Articular chondrocyte of knee joint (primary cell): ENCODE data around the gene OR51B4. TPM values are rescaled to one million over a fixed set of nuclear protein-coding genes. Genes with fewer than 3 reads are reported as not detected.

ENCODE experiments used
- total RNA-seq: library from RNA; depleted of rRNA; stranded (reverse); fragments of >200 nt; gene quantifications from 2 replicates; pipeline ENCODE4 v1.2.3, GENCODE V29; 2012

The OR51B4 gene, protein sequence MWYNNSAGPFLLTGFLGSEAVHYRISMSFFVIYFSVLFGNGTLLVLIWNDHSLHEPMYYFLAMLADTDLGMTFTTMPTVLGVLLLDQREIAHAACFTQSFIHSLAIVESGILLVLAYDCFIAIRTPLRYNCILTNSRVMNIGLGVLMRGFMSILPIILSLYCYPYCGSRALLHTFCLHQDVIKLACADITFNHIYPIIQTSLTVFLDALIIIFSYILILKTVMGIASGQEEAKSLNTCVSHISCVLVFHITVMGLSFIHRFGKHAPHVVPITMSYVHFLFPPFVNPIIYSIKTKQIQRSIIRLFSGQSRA
- total RNA-seq: not detected in 2 replicates

DNA sequence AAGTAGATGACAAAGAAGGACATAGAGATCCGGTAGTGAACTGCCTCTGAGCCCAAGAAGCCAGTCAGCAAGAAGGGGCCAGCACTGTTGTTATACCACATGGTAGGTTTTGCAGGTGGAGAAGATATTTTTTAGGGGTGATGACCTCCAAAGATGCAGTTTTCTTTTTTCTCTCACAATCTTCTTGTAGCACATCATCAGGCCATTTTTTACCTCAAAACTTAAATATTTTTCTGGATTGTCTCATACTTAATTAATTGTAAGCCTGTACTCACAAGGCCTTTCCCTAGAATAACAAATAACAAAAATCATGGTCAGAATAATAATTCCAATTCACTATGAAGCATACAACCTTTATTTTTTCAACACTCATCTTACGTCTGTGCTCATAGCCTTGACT is at the start of gene OR51B4:
TSS of gene OR51B4 (minus strand) at position 101 of the 400 bp plus-strand sequence. CDS start at position 101, 0 bp downstream.

DNA sequence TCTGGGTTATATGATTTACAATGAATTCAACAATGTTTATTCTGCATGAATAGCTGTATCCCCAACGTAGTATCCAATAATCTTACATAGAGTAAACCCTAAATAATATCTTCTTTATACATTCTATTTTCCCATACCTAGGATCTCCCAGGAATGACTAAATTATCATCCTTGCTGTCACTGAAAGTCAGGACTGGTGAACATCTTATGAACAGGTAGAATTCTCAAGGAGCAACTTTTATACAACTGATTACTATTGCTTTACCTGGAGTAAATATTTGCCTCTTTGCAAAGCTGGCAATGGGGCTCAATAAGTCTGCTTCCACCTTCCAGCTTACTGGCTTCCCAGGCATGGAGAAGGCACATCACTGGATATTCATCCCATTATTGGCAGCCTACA is 49.5 kb upstream of the OR51B4 start, which contains the start of gene OR51B6:
TSS of gene OR51B6 (plus strand) at position 301 of the 400 bp plus-strand sequence. CDS start at position 301, 0 bp downstream.

DNA sequence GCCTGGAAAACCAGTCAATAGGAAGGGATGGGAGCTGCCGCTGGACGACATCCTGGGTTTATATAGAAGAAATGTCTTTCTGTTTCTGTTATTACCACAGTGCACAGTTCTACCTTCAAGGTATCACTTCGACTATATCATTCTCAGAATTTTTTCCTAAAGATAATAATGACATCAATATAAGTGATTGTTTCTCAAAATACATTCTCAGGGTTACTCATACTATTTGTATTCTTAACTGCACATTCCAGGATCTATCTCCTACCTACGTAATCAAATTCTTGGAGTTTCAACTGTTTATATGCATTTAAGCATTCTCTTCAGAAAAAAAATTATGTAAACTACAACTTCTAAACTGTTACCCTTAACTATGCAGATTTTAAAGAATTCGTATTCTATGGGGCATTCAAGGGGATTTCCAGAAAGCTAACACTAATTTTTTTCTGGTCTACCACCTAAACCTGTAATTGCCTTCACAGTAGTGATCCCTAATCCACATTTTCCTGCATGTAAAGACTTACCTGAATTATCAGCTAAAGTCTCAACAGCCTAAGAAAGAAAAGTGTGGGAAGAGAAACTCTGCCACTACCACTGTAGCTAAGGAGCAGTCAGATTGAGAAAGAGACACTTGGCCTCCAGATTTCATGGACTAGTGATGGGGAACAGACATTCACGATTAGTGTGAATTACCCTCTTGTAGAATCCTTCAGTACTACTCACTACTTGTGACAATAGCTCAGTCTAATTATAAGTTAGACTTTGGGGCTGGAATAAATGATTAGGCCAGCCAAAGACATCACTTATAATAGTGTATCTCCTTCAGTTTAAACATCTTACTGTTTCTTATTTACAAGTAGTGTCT is 42.0 kb upstream of the OR51B4 start, which contains the start of gene OR51B5:
TSS of gene OR51B5 (minus strand) at position 51 of the 862 bp plus-strand sequence. CDS start at position 51, 0 bp downstream.

DNA sequence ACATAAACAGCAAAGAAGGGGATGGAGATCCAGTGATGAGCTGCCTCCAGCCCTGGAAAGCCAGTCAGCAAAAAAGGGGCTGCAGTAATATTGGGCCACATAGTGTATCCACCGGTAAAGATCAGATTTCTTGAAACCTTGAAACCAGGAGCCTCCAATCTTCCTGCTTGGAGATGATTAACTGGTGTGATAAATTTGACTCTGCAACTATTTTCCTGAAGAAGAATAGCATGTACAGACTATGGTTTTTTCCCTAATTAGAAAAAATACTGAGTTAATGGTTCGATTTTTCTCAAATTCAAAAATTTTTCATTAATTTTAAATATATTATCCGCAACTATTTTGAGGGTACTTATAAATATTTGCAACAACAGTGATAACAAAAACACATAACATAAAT is 22.5 kb upstream of the OR51B4 start, which contains the start of gene OR51B2:
TSS of gene OR51B2 (minus strand) at position 101 of the 400 bp plus-strand sequence. CDS start at position 101, 0 bp downstream.

DNA sequence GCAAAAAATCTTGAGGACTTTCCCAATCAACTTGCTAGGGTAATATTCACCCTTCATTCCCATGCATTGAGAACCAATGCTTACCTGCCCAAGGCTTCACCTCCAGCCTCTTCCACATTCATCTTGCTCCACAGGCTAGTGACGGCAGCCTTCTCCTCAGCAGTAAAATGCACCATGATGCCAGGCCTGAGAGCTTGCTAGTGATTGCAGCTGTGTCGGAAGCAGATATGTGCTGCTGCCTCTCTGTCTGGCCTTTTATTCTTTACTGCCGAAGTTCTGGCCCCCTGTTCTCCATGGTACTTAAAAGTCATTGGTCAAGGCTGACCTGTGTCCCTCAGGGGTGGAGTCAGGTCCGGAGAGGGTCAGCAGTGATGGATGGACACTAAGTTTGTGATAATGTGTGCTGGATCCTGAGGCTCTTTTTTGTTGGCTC is 32.0 kb downstream of the OR51B4 start, which contains the start of gene HBE1:
TSS of gene HBE1 (minus strand) at position 231 of the 433 bp plus-strand sequence. CDS start at position 176, 55 bp downstream.

DNA sequence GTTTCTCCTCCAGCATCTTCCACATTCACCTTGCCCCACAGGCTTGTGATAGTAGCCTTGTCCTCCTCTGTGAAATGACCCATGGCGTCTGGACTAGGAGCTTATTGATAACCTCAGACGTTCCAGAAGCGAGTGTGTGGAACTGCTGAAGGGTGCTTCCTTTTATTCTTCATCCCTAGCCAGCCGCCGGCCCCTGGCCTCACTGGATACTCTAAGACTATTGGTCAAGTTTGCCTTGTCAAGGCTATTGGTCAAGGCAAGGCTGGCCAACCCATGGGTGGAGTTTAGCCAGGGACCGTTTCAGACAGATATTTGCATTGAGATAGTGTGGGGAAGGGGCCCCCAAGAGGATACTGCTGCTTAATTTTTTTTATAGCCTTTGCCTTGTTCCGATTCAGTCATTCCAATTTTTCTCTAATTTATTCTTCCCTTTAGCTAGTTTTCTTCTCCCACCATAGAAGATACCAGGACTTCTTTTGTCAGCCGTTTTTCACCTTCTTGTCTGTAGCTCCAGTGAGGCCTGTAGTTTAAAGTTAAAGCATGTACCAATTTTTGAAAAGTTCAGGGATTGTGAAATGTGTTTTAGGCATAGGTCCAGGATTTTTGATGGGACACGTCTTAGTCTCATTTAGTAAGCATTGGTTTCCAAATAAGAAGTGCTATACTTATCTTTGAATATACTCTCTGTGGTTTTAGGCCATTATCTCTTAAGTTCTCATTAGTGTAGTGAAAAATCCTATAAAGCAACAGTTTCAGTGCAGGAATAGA is 46.9 kb downstream of the OR51B4 start, which contains the start of gene HBG2:
TSS of gene HBG2 (minus strand) at position 136 of the 768 bp plus-strand sequence. CDS start at position 83, 53 bp downstream.

Other genes with a start within 250 kb of the OR51B4 start
- gene OR52E2, start 242.3 kb downstream of the OR51B4 start, total RNA-seq: not detected in 2 replicates
- not detected in 2 replicates for gene OR52E1, start 232.4 kb downstream of the OR51B4 start, total RNA-seq
- not detected in 2 replicates for gene OR52A5, start 163.6 kb downstream of the OR51B4 start, total RNA-seq
- not detected in 2 replicates for gene OR52A1, start 147.2 kb downstream of the OR51B4 start, total RNA-seq
- gene OR51V1, start 101.3 kb downstream of the OR51B4 start, total RNA-seq: not detected in 2 replicates
- not detected in 2 replicates for gene HBB, start 74.9 kb downstream of the OR51B4 start, total RNA-seq
- not detected in 2 replicates for gene HBD, start 67.5 kb downstream of the OR51B4 start, total RNA-seq
- gene HBG1, start 52.1 kb downstream of the OR51B4 start, total RNA-seq: not detected in 2 replicates
- not detected in 2 replicates for gene HBG2, start 47.2 kb downstream of the OR51B4 start, total RNA-seq
- not detected in 2 replicates for gene HBE1, start 32.0 kb downstream of the OR51B4 start, total RNA-seq
- gene OR51B2, start 22.4 kb upstream of the OR51B4 start, total RNA-seq: not detected in 2 replicates
- gene OR51B5, start 41.6 kb upstream of the OR51B4 start, total RNA-seq: 0.11 and 0.26 TPM in 2 replicates
- gene OR51B6, start 49.6 kb upstream of the OR51B4 start, total RNA-seq: not detected in 2 replicates
- gene OR51M1, start 81.9 kb upstream of the OR51B4 start, total RNA-seq: not detected in 2 replicates
- gene OR51Q1, start 120.2 kb upstream of the OR51B4 start, total RNA-seq: not detected in 2 replicates
- gene OR51I1, start 139.6 kb upstream of the OR51B4 start, total RNA-seq: 0.22 TPM in 1 of 2 replicates, not detected in the other
- not detected in 2 replicates for gene OR51I2, start 147.4 kb upstream of the OR51B4 start, total RNA-seq
- not detected in 2 replicates for gene OR52D1, start 186.7 kb upstream of the OR51B4 start, total RNA-seq
- gene UBQLN3, start 208.0 kb upstream of the OR51B4 start, total RNA-seq: 0.11 and 0.13 TPM in 2 replicates
- 0.39 and 0.65 TPM in 2 replicates for gene UBQLNL, start 214.8 kb upstream of the OR51B4 start, total RNA-seq
- 0.65 and 1.0 TPM in 2 replicates for gene OR52H1, start 246.6 kb upstream of the OR51B4 start, total RNA-seq